ENCODE results near the gene FAHD2B.
"Not testable (repeated sequence)": the region's sequence is repeated elsewhere in the genome, so short reads cannot be mapped to it uniquely, and the experiment has no call there.

- not testable (repeated sequence) for TF ChIP-seq CREB1 (CRISPR knock-in tag; IDR thresholded peaks at IDR 0.05; ENCODE audit: low read depth); EZH2phosphoT487 (IDR thresholded peaks at IDR 0.05; ENCODE audit: unreplicated experiment); CTCF (conservative IDR thresholded peaks at IDR 0.05; ENCODE audit: low read depth in 2 of 2); STAT1 (IDR thresholded peaks at IDR 0.05; ENCODE audit: unreplicated experiment); POLR2AphosphoS5 (IDR thresholded peaks at IDR 0.05; ENCODE audit: low read depth); EZH2 (IDR thresholded peaks at IDR 0.05; ENCODE audit: low read depth, unreplicated experiment)
Measured at GRCh38 chr2:97092946-97093345, 1.7 kb downstream of the FAHD2B start.

Measured in GM23338 (cell line).